GM18508 (cell line): Measurements from ENCODE around the gene MAP4K5.

Experiments
- ATAC-seq: cut with Tn5 transposase; IDR thresholded peaks from one replicate; pipeline ENCODE4 v1.9.1; 2021; ENCODE audit warnings: moderate number of reproducible peaks; ENCODE audit not compliant: insufficient read depth, unreplicated experiment

Gene MAP4K5

DNA sequence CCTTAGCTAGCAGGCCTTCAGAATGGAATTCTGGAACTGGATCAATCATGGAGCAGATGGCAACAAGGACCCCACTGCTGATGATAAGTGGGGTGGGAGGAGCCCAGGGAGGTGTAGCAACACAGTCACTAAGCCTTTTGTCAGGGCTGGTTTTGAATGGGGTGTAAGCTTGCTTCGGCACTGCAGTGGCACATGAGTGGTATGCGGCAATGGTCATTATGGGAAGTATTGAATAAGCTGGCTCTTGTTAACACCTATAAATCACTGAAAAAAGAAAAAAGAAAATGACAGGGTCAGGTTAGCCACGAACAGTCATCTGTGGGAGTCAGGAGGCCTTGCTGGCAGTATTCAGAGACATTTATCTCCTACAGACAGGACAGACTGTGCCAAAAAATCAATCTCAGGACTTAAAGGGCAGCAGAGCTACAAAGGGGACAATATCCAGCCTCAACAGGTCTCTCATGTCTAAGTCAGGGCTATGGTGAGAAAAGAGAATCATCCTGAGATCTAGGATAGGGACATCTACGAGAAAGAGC lies 154.8 kb downstream of the MAP4K5 start:
- ATAC-seq = no peak

DNA sequence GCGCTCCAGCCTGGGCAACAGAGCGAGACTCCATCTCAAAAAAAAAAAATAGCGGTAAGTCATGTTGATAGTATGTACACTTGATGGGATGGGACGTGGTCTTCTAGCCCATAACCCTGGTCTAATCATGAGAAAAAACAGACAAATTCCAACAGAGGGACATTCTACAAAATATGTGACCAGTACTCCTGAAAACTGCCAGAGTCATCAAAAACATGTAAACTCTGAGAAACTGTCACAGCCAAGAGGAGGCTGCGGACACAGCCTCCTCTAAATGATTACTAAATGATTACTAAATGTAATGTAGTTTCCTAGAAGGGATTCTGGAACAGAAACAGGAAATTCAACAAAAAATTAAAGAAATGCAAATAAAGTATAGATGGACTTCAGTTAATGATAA lies 156.6 kb downstream of the MAP4K5 start:
- ATAC-seq = no peak

DNA sequence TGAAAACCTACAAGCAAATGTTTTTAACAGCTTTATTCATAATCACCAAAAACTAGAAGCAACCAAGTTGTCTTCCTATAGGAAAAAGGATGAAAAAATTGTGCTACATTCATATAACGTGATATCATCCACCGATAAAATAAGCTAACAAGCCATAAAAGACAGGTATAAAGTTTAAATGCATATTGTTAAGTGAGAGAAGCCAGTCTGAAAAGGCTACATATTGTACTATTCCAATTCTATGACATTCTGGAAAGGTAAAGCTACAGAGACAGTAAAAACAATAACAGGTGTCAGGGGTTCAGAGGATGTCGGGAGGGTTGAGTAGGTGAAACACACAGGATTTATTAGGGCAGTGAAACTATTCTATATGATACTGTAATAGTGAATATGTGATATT lies 158.4 kb downstream of the MAP4K5 start:
- ATAC-seq = no peak

DNA sequence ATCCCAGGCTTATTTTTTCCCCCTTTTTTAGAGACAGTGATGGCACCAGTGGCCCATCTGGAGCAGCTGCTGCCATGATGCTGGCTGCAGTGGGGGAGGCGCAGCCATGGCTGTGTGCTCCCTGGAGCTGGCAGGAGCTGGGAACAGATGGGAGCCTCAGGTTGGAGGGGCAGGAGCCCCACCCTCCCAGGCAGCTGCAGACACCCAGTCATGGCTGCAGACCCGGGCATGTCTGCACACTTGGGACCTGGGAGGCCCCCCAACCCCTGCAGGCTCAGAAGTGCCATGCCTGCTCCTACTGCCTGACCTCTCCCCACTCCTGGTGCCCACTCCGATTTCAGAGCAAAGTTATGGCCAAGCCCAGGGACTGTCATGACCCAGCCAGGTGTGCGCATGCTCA lies 160.8 kb downstream of the MAP4K5 start:
- no peak for ATAC-seq
